Tibial nerve (tissue), 4 donors: ENCODE data around the gene RBCK1.

Experiments
- CTCF ChIP-seq, 5 experiments: fragments of 200-600 bp in 3 of 5; fragments of 450-650 bp in 2 of 5; sonication (generic) in 3 of 5; IDR thresholded peaks; one replicate each; pipeline ENCODE4 v1.5.1; 2016 to 2019; ENCODE audit warnings: antibody characterized with exemption in 5 of 5, mild to moderate bottlenecking in 3 of 5, moderate library complexity in 2 of 5
- EP300 ChIP-seq, 2 donors: sonication (generic); formaldehyde crosslinking; IDR thresholded peaks; one replicate each; pipeline ENCODE4 v1.6.1; 2017; ENCODE audit warnings: antibody characterized with exemption in 2 of 2, mild to moderate bottlenecking in 1 of 2
- POLR2A ChIP-seq, 2 donors: fragments of 450-650 bp; IDR thresholded peaks; one replicate each; pipeline ENCODE4 v1.6.1; 2017; ENCODE audit warnings: antibody characterized with exemption in 2 of 2, mild to moderate bottlenecking in 2 of 2, moderate library complexity in 2 of 2

- TF ChIP-seq CTCF (IDR thresholded peaks at IDR 0.05) (no peak), POLR2A (IDR thresholded peaks at IDR 0.05) (no peak), EP300 (IDR thresholded peaks at IDR 0.05) (no peak)
Measured at GRCh38 chr20:382291-383115, 25.6 kb upstream of the RBCK1 start.
